HepG2 (cell line): Measurements from ENCODE around the gene PAFAH1B1. TPM values are rescaled to one million over a fixed set of nuclear protein-coding genes. Genes with fewer than 3 reads are reported as not detected.

Source experiments
- ATAC-seq: fragments of 200-7000 bp; cut with Tn5 transposase; 3 replicates; pipeline ENCODE4 v1.9.1; 2020; ENCODE audit warnings: mild to moderate bottlenecking, moderate library complexity
- BruUV-seq: library from RNA; stranded (reverse); fragments of 400-500 nt; replicated peaks from 2 replicates; lab custom pipeline; 2021; lab: Mats Ljungman, UMichigan
- CTCF ChIA-PET: fragments of 300-600 bp; formaldehyde crosslinking; extraction: SDS; loops from one replicate; lab custom pipeline; 2021; ENCODE audit warnings: low total read pairs, inconsistent platforms, low intra/inter-chr PET ratio; lab: Yijun Ruan, JAX
- POLR2A ChIA-PET: fragments of 350-600 bp; sonication (Branson Sonifier 250); formaldehyde crosslinking; loops from one replicate; lab custom pipeline; 2020; ENCODE audit warnings: antibody characterized with exemption, inconsistent platforms; lab: Yijun Ruan, JAX
- DNase-seq: peaks from one replicate; pipeline ENCODE4 v3.0.0-alpha.2; 2015; ENCODE audit warnings: low spot score
- FAIRE-seq: peaks from 3 replicates; lab custom pipeline; 2011; peaks lifted over from hg19 to GRCh38; lab: Jason Lieb, UNC
- H2AFZ ChIP-seq: one replicate; pipeline ENCODE4 v1.6.1; 2011; ENCODE audit warnings: low read length, inconsistent platforms
- H3K27ac ChIP-seq: fragments of 300-600 bp; 3 replicates; pipeline ENCODE4 v1.8.0; 2011; ENCODE audit warnings: mixed run types, mild to moderate bottlenecking, mixed read lengths, low read length, inconsistent platforms; ENCODE audit not compliant: insufficient read depth; ENCODE audit errors: extremely low read length
- H3K27me3 ChIP-seq, 2 experiments: fragments of 200-600 bp in 1 of 2; 2 replicates in 1 of 2; 3 replicates in 1 of 2; pipeline versions ENCODE4 v1.6.0 to v1.8.0; 2011; ENCODE audit warnings: low read length in 2 of 2, mild to moderate bottlenecking in 2 of 2, moderate library complexity in 2 of 2, inconsistent platforms in 1 of 2; ENCODE audit not compliant: insufficient read depth in 2 of 2, control insufficient read depth in 1 of 2
- H3K36me3 ChIP-seq, 2 experiments: fragments of 200-600 bp in 1 of 2; replicated peaks in 1 of 2; 2 replicates in 1 of 2; 3 replicates in 1 of 2; pipeline versions ENCODE4 v1.5.1 to v1.8.0; 2011; ENCODE audit warnings: low read length in 2 of 2, inconsistent platforms in 1 of 2; ENCODE audit not compliant: insufficient read depth in 2 of 2, control insufficient read depth in 1 of 2
- H3K4me1 ChIP-seq: 2 replicates; pipeline ENCODE4 v1.5.1; 2012; ENCODE audit warnings: low read length, inconsistent platforms; ENCODE audit not compliant: insufficient read depth
- H3K4me2 ChIP-seq: 2 replicates; pipeline ENCODE4 v1.6.0; 2011; ENCODE audit warnings: low read depth, low read length, inconsistent platforms
- H3K4me3 ChIP-seq, 3 experiments: fragments of 200-600 bp in 1 of 3; sonication (generic), shearing (Covaris generic) in 1 of 3; replicated peaks in 1 of 3; 2 replicates each; pipeline ENCODE4 v1.5.1; 2011 to 2016; ENCODE audit warnings: low read length in 3 of 3, inconsistent platforms in 2 of 3, low read depth in 2 of 3, mild to moderate bottlenecking in 2 of 3, control low read depth in 1 of 3, mixed read lengths in 1 of 3; ENCODE audit not compliant: insufficient read depth in 1 of 3
- H3K79me2 ChIP-seq: one replicate; pipeline ENCODE4 v1.6.1; 2011; ENCODE audit warnings: low read length, inconsistent platforms; ENCODE audit not compliant: insufficient read depth
- H3K9ac ChIP-seq: 2 replicates; pipeline ENCODE4 v1.6.0; 2011; ENCODE audit warnings: mild to moderate bottlenecking, low read depth, low read length, inconsistent platforms; ENCODE audit not compliant: insufficient read depth
- H3K9me3 ChIP-seq: 2 replicates; pipeline ENCODE4 v1.5.1; 2012; ENCODE audit warnings: mild to moderate bottlenecking, low read length
- H4K20me1 ChIP-seq: 2 replicates; pipeline ENCODE4 v1.6.0; 2011; ENCODE audit warnings: inconsistent platforms, mild to moderate bottlenecking, low read length, moderate library complexity; ENCODE audit not compliant: insufficient read depth
- ATF1 ChIP-seq: IDR thresholded peaks from 2 replicates; pipeline ENCODE4 v1.6.1; 2016; ENCODE audit warnings: mild to moderate bottlenecking, control low read depth
- BHLHE40 ChIP-seq: IDR thresholded peaks from 2 replicates; pipeline ENCODE4 v1.6.1; 2011; ENCODE audit warnings: low read length, improper control_type of control experiment
- FOSL1 ChIP-seq: sonication (generic); formaldehyde crosslinking; IDR thresholded peaks from 2 replicates; pipeline ENCODE4 v1.9.0; 2021; ENCODE audit warnings: missing genetic modification reagents, borderline replicate concordance
- FOXA3 ChIP-seq: IDR thresholded peaks from 2 replicates; pipeline ENCODE4 v1.6.1; 2016; ENCODE audit warnings: missing genetic modification reagents, missing compliant biosample characterization
- HNRNPUL1 ChIP-seq: fragments of 200-400 bp; formaldehyde crosslinking; IDR thresholded peaks from 2 replicates; pipeline ENCODE4 v1.6.1; 2017; ENCODE audit warnings: low read depth, mild to moderate bottlenecking, low read length, moderate library complexity
- JUN ChIP-seq: sonication (generic); formaldehyde crosslinking; IDR thresholded peaks from 2 replicates; pipeline ENCODE4 v1.4.0; 2020; ENCODE audit warnings: mild to moderate bottlenecking, missing genetic modification reagents
- SMC3 ChIP-seq: IDR thresholded peaks from 2 replicates; pipeline ENCODE4 v1.6.1; 2011; ENCODE audit warnings: low read length, improper control_type of control experiment
- STAT6 ChIP-seq: sonication (generic); formaldehyde crosslinking; IDR thresholded peaks from 2 replicates; pipeline ENCODE4 v1.4.0; 2020; ENCODE audit warnings: missing genetic modification reagents, mild to moderate bottlenecking, borderline replicate concordance
- TEAD3 ChIP-seq: optimal IDR thresholded peaks from 2 replicates; pipeline ENCODE3; 2016; ENCODE audit warnings: borderline replicate concordance
- ZBTB8A ChIP-seq: sonication (generic); formaldehyde crosslinking; IDR thresholded peaks from 2 replicates; pipeline ENCODE4 v1.4.0; 2020; ENCODE audit warnings: mild to moderate bottlenecking, low read depth, missing genetic modification reagents, borderline replicate concordance
- ZNF17 ChIP-seq: sonication (generic); formaldehyde crosslinking; IDR thresholded peaks from 2 replicates; pipeline ENCODE4 v1.5.0; 2020; ENCODE audit warnings: mild to moderate bottlenecking, missing genetic modification reagents
- ZNF296 ChIP-seq: sonication (generic); formaldehyde crosslinking; conservative IDR thresholded peaks from 2 replicates; pipeline ENCODE4 v1.5.0; 2020; ENCODE audit warnings: mild to moderate bottlenecking, missing genetic modification reagents
- ZNF430 ChIP-seq: sonication (generic); formaldehyde crosslinking; IDR thresholded peaks from 2 replicates; pipeline ENCODE4 v1.9.0; 2021; ENCODE audit warnings: mild to moderate bottlenecking, missing genetic modification reagents
- ZNF432 ChIP-seq: sonication (generic); formaldehyde crosslinking; IDR thresholded peaks from 2 replicates; pipeline ENCODE4 v1.5.0; 2020; ENCODE audit warnings: missing genetic modification reagents, mild to moderate bottlenecking, borderline replicate concordance
- ZNF768 ChIP-seq: sonication (generic); formaldehyde crosslinking; IDR thresholded peaks from 2 replicates; pipeline ENCODE4 v1.4.0; 2020; ENCODE audit warnings: missing genetic modification reagents
- ZZZ3 ChIP-seq: sonication (generic); formaldehyde crosslinking; IDR thresholded peaks from 2 replicates; pipeline ENCODE4 v1.4.0; 2020; ENCODE audit warnings: missing genetic modification reagents, mild to moderate bottlenecking, borderline replicate concordance
- WGBS: methylation state at CpG from one replicate; pipeline ENCODE4 v1.1.6; 2017; ENCODE audit warnings: low lambda C conversion rate; 5-methylcytosine and 5-hydroxymethylcytosine counted together
- in situ Hi-C: cut with HindIII; loops from 2 replicates; pipeline ENCODE4 v1.10.0; 2017; ENCODE audit warnings: low pct_unique_long_range_greater_than_20kb; ENCODE audit not compliant: extremely low pct_ligation_motif_present
- intact Hi-C: fragments of 100-400 bp; cut with micrococcal nuclease; formaldehyde crosslinking; loops from one replicate; pipeline ENCODE4 v1.10.0; 2022; ENCODE audit not compliant: unreplicated experiment
- polyA plus RNA-seq, 8 experiments: library from polyadenylated mRNA; depleted of rRNA in 3 of 8; stranded (reverse) in 7 of 8; unstranded in 1 of 8; fragments of >200 nt; fragmentation: Illumina TruSeq in 4 of 8; extraction: Trizol in 4 of 8; gene quantifications; 2 replicates each; pipeline versions ENCODE4 v1.2.1 to v1.2.3, GENCODE V29; 2011 to 2016; ENCODE audit warnings: low read depth in 4 of 8, missing spikeins in 1 of 8, mixed read lengths in 1 of 8; ENCODE audit not compliant: insufficient read depth in 1 of 8
- total RNA-seq, 5 experiments: library from RNA; depleted of rRNA; stranded (reverse); fragments of >200 nt; fragmentation: Illumina TruSeq; extraction: Trizol; gene quantifications; 2 replicates each; pipeline ENCODE4 v1.2.3, GENCODE V29; 2016; ENCODE audit warnings: low read depth in 1 of 5

PAFAH1B1 gene
- total and polyA plus RNA-seq, 2 of the 13 experiments (the other 11 are each of a cell fraction or from before 2014, with no cell fraction given) = 46.0 to 64.9 TPM

GRCh38 chr17:2700030-2700490 is 106.6 kb downstream of the PAFAH1B1 start:
- ATAC-seq (no peak), FAIRE-seq (no peak), DNase-seq (no peak)
- intact Hi-C loops (no loop called here), in situ Hi-C loops (no loop called here)
- Histone ChIP-seq H3K9me3 (no peaks in the 10 kb centered on the region), H2AFZ (no peak overlapping the region), H4K20me1 (peaks cover 6% of the 10 kb centered on the region; the same call in 1 of the 2 replicates), H3K27ac (no peak overlapping the region), H3K4me1 (0 out of 2 replicates have a peak, but pooled peaks cover under 1% of the 10 kb centered on the region), H3K79me2 (peaks cover 5% of the 10 kb centered on the region), H3K9ac (no peak overlapping the region), H3K36me3 (peaks cover 50 to 79% of the 10 kb centered on the region in 2 experiments), H3K4me3 (no peak overlapping the region), H3K4me2 (no peak overlapping the region), H3K27me3 (no peaks in the 10 kb centered on the region)
- no TSS peak for BruUV-seq
- POLR2A ChIA-PET = no interaction called here
- CTCF ChIA-PET = no interaction called here
- TF ChIP-seq FOSL1 (CRISPR knock-in tag) (no peak), ZNF430 (CRISPR knock-in tag) (no peak), SMC3 (no peak), ATF1 (CRISPR knock-in tag) (no peak), ZNF17 (CRISPR knock-in tag) (no peak), ZZZ3 (CRISPR knock-in tag) (no peak), TEAD3 (CRISPR knock-in tag) (no peak), BHLHE40 (no peak), ZNF768 (no peak), STAT6 (CRISPR knock-in tag) (no peak), ZBTB8A (CRISPR knock-in tag) (no peak), JUN (CRISPR knock-in tag) (no peak), FOXA3 (CRISPR knock-in tag) (no peak), ZNF432 (CRISPR knock-in tag) (no peak), ZNF296 (CRISPR knock-in tag) (no peak), HNRNPUL1 (no peak)
- WGBS = 99% methylated on average over 15 of the region's 20 CpGs
